Measurements from ENCODE around the gene TCOF1.

The TCOF1 gene

GRCh38 chr5:150361301-150361700, 3.8 kb downstream of the TCOF1 start:
- DNase-seq (ENCODE audit: low spot score): no peak
- TF ChIP-seq CTCF (conservative IDR thresholded peaks at IDR 0.05; ENCODE audit: low read depth): no peak
- POLR2A ChIA-PET (ENCODE audit: low non-redundant PET): no interaction called here
- CTCF ChIA-PET: interaction anchor here (0.6 to 0.8 kb wide), 2 partner anchors 9 to 89 kb away, joined by 3 to 5 read pairs; no protein-coding TSS in a partner anchor
- H3K27ac ChIP-seq: no peak overlapping the region

GRCh38 chr5:150363185-150363584, 5.7 kb downstream of the TCOF1 start:
- ChIA-PET CTCF (interaction anchor here (1.3 kb wide), 1 partner anchor 17 kb away, joined by 6 read pairs; no protein-coding TSS in a partner anchor), POLR2A (ENCODE audit: low non-redundant PET) (interaction anchor here (0.5 kb wide), 1 partner anchor 110 kb away, joined by 10 read pairs; no protein-coding TSS in a partner anchor)
- no peak overlapping the region for H3K27ac ChIP-seq
- no peak for DNase-seq (ENCODE audit: low spot score)
- no peak for TF ChIP-seq CTCF (conservative IDR thresholded peaks at IDR 0.05; ENCODE audit: low read depth)

GRCh38 chr5:150364004-150364403, 6.5 kb downstream of the TCOF1 start:
- ChIA-PET POLR2A (ENCODE audit: low non-redundant PET) (no interaction called here), CTCF (interaction anchor here (0.6 to 0.7 kb wide), 2 partner anchors 185 to 558 kb away, joined by 3 to 4 read pairs; no protein-coding TSS in a partner anchor)
- no peak for DNase-seq (ENCODE audit: low spot score)
- no peak overlapping the region for H3K27ac ChIP-seq
- no peak for TF ChIP-seq CTCF (conservative IDR thresholded peaks at IDR 0.05; ENCODE audit: low read depth)

- H3K27ac ChIP-seq: no peak overlapping the region
- CTCF ChIA-PET: no interaction called here
- no peak for DNase-seq (ENCODE audit: low spot score)
- POLR2A ChIA-PET (ENCODE audit: low non-redundant PET): no interaction called here
- TF ChIP-seq CTCF (conservative IDR thresholded peaks at IDR 0.05; ENCODE audit: low read depth): no peak
These were observed 11.0 kb downstream of the TCOF1 start for GRCh38 chr5:150368526-150368925.

GRCh38 chr5:150372639-150373038, 15.1 kb downstream of the TCOF1 start:
- no peak for TF ChIP-seq CTCF (conservative IDR thresholded peaks at IDR 0.05; ENCODE audit: low read depth)
- H3K27ac ChIP-seq: no peak overlapping the region
- ChIA-PET POLR2A (ENCODE audit: low non-redundant PET) (no interaction called here), CTCF (no interaction called here)
- no peak for DNase-seq (ENCODE audit: low spot score)

- TF ChIP-seq CTCF (conservative IDR thresholded peaks at IDR 0.05; ENCODE audit: low read depth): no peak
- POLR2A ChIA-PET (ENCODE audit: low non-redundant PET): interaction anchor here (1.0 kb wide), 1 partner anchor 14 kb away, joined by 4 read pairs; no protein-coding TSS in a partner anchor
- H3K27ac ChIP-seq: peak overlapping the region; percentile 4; the same call in 1 of the 2 replicates
- no peak for DNase-seq (ENCODE audit: low spot score)
- CTCF ChIA-PET: interaction anchor here (0.6 to 0.7 kb wide), 3 partner anchors 41 to 63 kb away, joined by 3 read pairs; no protein-coding TSS in a partner anchor
These were observed 17.2 kb downstream of the TCOF1 start for GRCh38 chr5:150374651-150375050.
